IMR-90 (cell line): Measurements from ENCODE around the gene TSEN34. TPM values are rescaled to one million over a fixed set of nuclear protein-coding genes. Genes with fewer than 3 reads are reported as not detected.

Experiments used
- ATAC-seq: fragments of 200-7000 bp; cut with Tn5 transposase; 2 replicates; pipeline ENCODE4 v1.9.1; 2020; ENCODE audit warnings: low read depth, mild to moderate bottlenecking, moderate library complexity
- BruUV-seq: library from RNA; stranded (reverse); fragments of 400-500 nt; replicated peaks from 2 replicates; lab custom pipeline; 2021; lab: Mats Ljungman, UMichigan
- CTCF ChIA-PET: fragments of 300-600 bp; formaldehyde crosslinking; extraction: SDS; loops from one replicate; lab custom pipeline; 2021; ENCODE audit warnings: antibody characterized with exemption; lab: Yijun Ruan, JAX
- POLR2A ChIA-PET: fragments of 300-600 bp; sonication (Branson Sonifier 250); formaldehyde crosslinking; loops from one replicate; lab custom pipeline; 2022; ENCODE audit warnings: antibody characterized with exemption; ENCODE audit not compliant: unreplicated experiment; lab: Charles Lee
- DNase-seq: peaks from one replicate; pipeline ENCODE4 v3.0.0; 2013
- H2AFZ ChIP-seq: replicated peaks from 2 replicates; pipeline ENCODE3; 2013; ENCODE audit warnings: low read length, mild to moderate bottlenecking; ENCODE audit not compliant: poor library complexity
- H2AK5ac ChIP-seq: 2 replicates; pipeline ENCODE4 v1.6.1; 2013; ENCODE audit warnings: low read depth, low read length, inconsistent platforms
- H2AK9ac ChIP-seq: replicated peaks from 2 replicates; pipeline ENCODE3; 2013; ENCODE audit warnings: mild to moderate bottlenecking, low read depth, low read length, moderate library complexity; ENCODE audit not compliant: poor library complexity
- H2BK120ac ChIP-seq: 2 replicates; pipeline ENCODE4 v1.6.1; 2013; ENCODE audit warnings: low read depth, low read length, inconsistent platforms
- H2BK15ac ChIP-seq: 3 replicates; pipeline ENCODE4 v1.6.1; 2013; ENCODE audit warnings: low read depth, low read length, inconsistent platforms
- H2BK20ac ChIP-seq: 2 replicates; pipeline ENCODE4 v1.6.1; 2013; ENCODE audit warnings: low read depth, mild to moderate bottlenecking, inconsistent platforms, low read length, moderate library complexity
- H2BK5ac ChIP-seq: 2 replicates; pipeline ENCODE4 v1.6.1; 2013; ENCODE audit warnings: mild to moderate bottlenecking, low read depth, low read length, inconsistent platforms; ENCODE audit not compliant: poor library complexity, severe bottlenecking
- H3K14ac ChIP-seq: replicated peaks from 2 replicates; pipeline ENCODE4 v1.6.1; 2013; ENCODE audit warnings: low read depth, low read length, inconsistent platforms
- H3K18ac ChIP-seq: 2 replicates; pipeline ENCODE4 v1.6.1; 2013; ENCODE audit warnings: low read depth, low read length, control low read depth
- H3K23ac ChIP-seq: 2 replicates; pipeline ENCODE4 v1.6.1; 2013; ENCODE audit warnings: low read depth, low read length, inconsistent platforms
- H3K27ac ChIP-seq: 2 replicates; pipeline ENCODE4 v1.5.1; 2013; ENCODE audit warnings: mild to moderate bottlenecking, control low read depth, low read length; ENCODE audit not compliant: insufficient read depth
- H3K27me3 ChIP-seq: 2 replicates; pipeline ENCODE4 v1.6.1; 2013; ENCODE audit warnings: low read length; ENCODE audit not compliant: control insufficient read depth, insufficient read depth
- H3K36me3 ChIP-seq: 2 replicates; pipeline ENCODE4 v1.6.1; 2013; ENCODE audit warnings: low read length, mixed read lengths; ENCODE audit not compliant: control insufficient read depth, insufficient read depth
- H3K4ac ChIP-seq: 2 replicates; pipeline ENCODE4 v1.6.1; 2013; ENCODE audit warnings: low read depth, low read length, inconsistent platforms
- H3K4me1 ChIP-seq: 2 replicates; pipeline ENCODE4 v1.6.1; 2013; ENCODE audit warnings: low read length, mixed read lengths; ENCODE audit not compliant: control insufficient read depth, insufficient read depth
- H3K4me2 ChIP-seq: 2 replicates; pipeline ENCODE4 v1.6.1; 2013; ENCODE audit warnings: low read depth, mild to moderate bottlenecking, control low read depth, low read length, moderate library complexity
- H3K4me3 ChIP-seq: 2 replicates; pipeline ENCODE4 v1.5.1; 2013; ENCODE audit warnings: low read depth, mild to moderate bottlenecking, control low read depth, low read length, moderate library complexity; ENCODE audit not compliant: insufficient read depth
- H3K56ac ChIP-seq: 2 replicates; pipeline ENCODE4 v1.6.1; 2013; ENCODE audit warnings: low read length, inconsistent platforms; ENCODE audit not compliant: insufficient read depth; ENCODE audit errors: extremely low read depth
- H3K79me1 ChIP-seq, 2 experiments: 2 replicates each; pipeline ENCODE4 v1.6.1; 2013; ENCODE audit warnings: low read length in 2 of 2, inconsistent platforms in 1 of 2, low read depth in 1 of 2
- H3K9ac ChIP-seq: 2 replicates; pipeline ENCODE4 v1.6.1; 2013; ENCODE audit warnings: low read depth, low read length, control low read depth
- H3K9me1 ChIP-seq: 2 replicates; pipeline ENCODE4 v1.6.1; 2013; ENCODE audit warnings: low read length, inconsistent platforms; ENCODE audit not compliant: insufficient read depth
- H3K9me3 ChIP-seq: 2 replicates; pipeline ENCODE4 v1.6.1; 2013; ENCODE audit warnings: low read length; ENCODE audit not compliant: control insufficient read depth, insufficient read depth
- H4K20me1 ChIP-seq: 2 replicates; pipeline ENCODE4 v1.6.1; 2013; ENCODE audit warnings: low read length, inconsistent platforms; ENCODE audit not compliant: insufficient read depth
- H4K5ac ChIP-seq: 2 replicates; pipeline ENCODE4 v1.6.1; 2013; ENCODE audit warnings: mild to moderate bottlenecking, low read depth, low read length, control low read depth
- H4K8ac ChIP-seq, 2 experiments: 2 replicates each; pipeline ENCODE4 v1.6.1; 2013; ENCODE audit warnings: low read depth in 2 of 2, low read length in 2 of 2, control low read depth in 1 of 2, inconsistent platforms in 1 of 2
- H4K91ac ChIP-seq: 2 replicates; pipeline ENCODE4 v1.6.1; 2013; ENCODE audit warnings: low read depth, low read length, inconsistent platforms; ENCODE audit not compliant: insufficient read depth
- BHLHE40 ChIP-seq: fragments of 150-350 bp; IDR thresholded peaks from 2 replicates; pipeline ENCODE4 v1.6.1; 2016; ENCODE audit warnings: mild to moderate bottlenecking, low read depth, low read length
- CEBPB ChIP-seq: IDR thresholded peaks from 2 replicates; pipeline ENCODE4 v1.6.1; 2012; ENCODE audit warnings: low read depth, low read length, improper control_type of control experiment
- CHD1 ChIP-seq: IDR thresholded peaks from 2 replicates; pipeline ENCODE4 v1.6.1; 2012; ENCODE audit warnings: low read depth, low read length, improper control_type of control experiment
- FOS ChIP-seq: fragments of 150-350 bp; IDR thresholded peaks from 2 replicates; pipeline ENCODE4 v1.6.1; 2016; ENCODE audit warnings: low read depth, low read length
- MAFK ChIP-seq: IDR thresholded peaks from 2 replicates; pipeline ENCODE4 v1.6.1; 2012; ENCODE audit warnings: low read depth, low read length, improper control_type of control experiment
- MAZ ChIP-seq: IDR thresholded peaks from 2 replicates; pipeline ENCODE4 v1.6.1; 2012; ENCODE audit warnings: low read depth, mild to moderate bottlenecking, low read length, improper control_type of control experiment, moderate library complexity, borderline replicate concordance
- MXI1 ChIP-seq: IDR thresholded peaks from 2 replicates; pipeline ENCODE4 v1.6.1; 2012; ENCODE audit warnings: low read depth, mild to moderate bottlenecking, low read length, moderate library complexity, borderline replicate concordance
- NFE2L2 ChIP-seq: fragments of 150-350 bp; IDR thresholded peaks from 2 replicates; pipeline ENCODE4 v1.6.1; 2016; ENCODE audit warnings: low read depth, mild to moderate bottlenecking, low read length
- POLR2A ChIP-seq: IDR thresholded peaks from 2 replicates; pipeline ENCODE4 v1.6.1; 2012; ENCODE audit warnings: mild to moderate bottlenecking, low read depth, low read length
- RAD21 ChIP-seq: IDR thresholded peaks from 2 replicates; pipeline ENCODE4 v1.6.1; 2012; ENCODE audit warnings: low read length, improper control_type of control experiment
- RCOR1 ChIP-seq: IDR thresholded peaks from 2 replicates; pipeline ENCODE4 v1.6.1; 2012; ENCODE audit warnings: mild to moderate bottlenecking, low read length, improper control_type of control experiment; ENCODE audit not compliant: insufficient replicate concordance
- RFX5 ChIP-seq: IDR thresholded peaks from 2 replicates; pipeline ENCODE4 v1.8.0; 2012; ENCODE audit warnings: low read depth, mild to moderate bottlenecking, low read length, moderate library complexity
- SMC3 ChIP-seq: fragments of 150-350 bp; IDR thresholded peaks from 2 replicates; pipeline ENCODE4 v1.6.1; 2016; ENCODE audit warnings: low read depth, mild to moderate bottlenecking, antibody characterized with exemption, low read length, moderate library complexity
- WGBS, 2 experiments: methylation state at CpG; one replicate each; pipeline versions ENCODE4 v1.1.5 to v1.1.7; 2013; ENCODE audit warnings: missing lambda C conversion rate in 2 of 2; ENCODE audit not compliant: insufficient read length in 1 of 2; ENCODE audit errors: extremely low coverage in 2 of 2; 5-methylcytosine and 5-hydroxymethylcytosine counted together
- dilution Hi-C: fragments of 300-500 bp; cut with HindIII; formaldehyde crosslinking; loops from one replicate; pipeline ENCODE4 v1.14.3; 2018; ENCODE audit warnings: low sequenced_read_pairs; ENCODE audit not compliant: unreplicated experiment
- in situ Hi-C: fragments of 300-500 bp; cut with MboI; formaldehyde crosslinking; loops from 3 replicates; pipeline ENCODE4 v1.14.3; 2019; ENCODE audit warnings: low sequenced_read_pairs, inconsistent platforms, mixed read lengths
- intact Hi-C: fragments of 100-400 bp; cut with micrococcal nuclease; formaldehyde crosslinking; loops from 2 replicates; pipeline ENCODE4 v1.10.0; 2022
- polyA plus RNA-seq, 3 experiments: library from polyadenylated mRNA; depleted of rRNA; stranded (reverse); fragments of >200 nt; gene quantifications; 2 replicates each; pipeline ENCODE4 v1.2.3, GENCODE V29; 2012; ENCODE audit warnings: low replicate concordance in 1 of 3
- total RNA-seq: library from RNA; depleted of rRNA; stranded (reverse); fragments of >200 nt; gene quantifications from 2 replicates; pipeline ENCODE4 v1.2.3, GENCODE V29; 2012
- TF ChIP-seq, protein P1 (sequence below): fragments of 150-350 bp; IDR thresholded peaks from 2 replicates; pipeline ENCODE4 v1.6.1; 2017; ENCODE audit warnings: mild to moderate bottlenecking, antibody characterized with exemption, low read length, low read depth
- TF ChIP-seq, protein P2 (sequence below): conservative IDR thresholded peaks from 2 replicates; pipeline ENCODE4 v1.5.1; 2012; ENCODE audit warnings: mild to moderate bottlenecking, low read depth, low read length, improper control_type of control experiment
- TF ChIP-seq, protein P3 (sequence below): fragments of 150-350 bp; IDR thresholded peaks from 2 replicates; pipeline ENCODE4 v1.6.1; 2016; ENCODE audit warnings: low read depth, mild to moderate bottlenecking, low read length, moderate library complexity, borderline replicate concordance

TSEN34 gene
- total and polyA plus RNA-seq, 2 of the 4 experiments (the other 2 are of a cell fraction) = 32.1 to 69.4 TPM

DNA sequence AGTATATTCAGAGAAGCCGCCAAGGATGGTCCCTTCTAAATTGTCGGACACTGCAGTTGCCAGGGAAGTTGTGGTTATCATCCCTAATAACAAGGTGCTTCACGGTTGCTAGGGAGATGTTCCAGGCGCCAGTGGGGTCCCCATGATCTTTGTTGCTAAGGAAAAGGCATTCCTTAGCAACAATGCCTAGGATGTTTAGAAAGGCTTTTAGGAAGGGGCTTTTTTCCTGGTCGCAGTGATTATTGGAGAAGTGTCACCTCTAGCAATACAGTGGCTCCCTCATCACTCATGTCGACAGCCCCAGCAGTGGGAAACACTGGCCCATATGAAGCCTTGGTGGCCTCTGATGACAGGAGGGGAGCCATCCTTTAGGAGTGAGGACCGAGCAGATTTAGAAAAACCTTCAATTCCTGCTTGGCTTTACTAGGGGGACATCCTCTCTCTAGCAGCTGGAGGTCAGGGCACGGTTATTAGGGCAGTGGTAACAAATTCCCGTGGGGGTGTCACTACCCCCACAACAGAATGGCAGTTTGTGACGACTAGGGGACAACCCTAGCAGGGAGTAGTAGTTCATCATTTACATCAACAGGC lies 11.8 kb upstream of the TSEN34 start:
- in situ Hi-C loops (no loop called here), intact Hi-C loops (no loop called here), dilution Hi-C loops (no loop called here)
- DNase-seq (no peak), ATAC-seq (no peak)
- no peak overlapping the region for H2BK120ac ChIP-seq
- no peak overlapping the region for H3K56ac ChIP-seq
- no peak overlapping the region for H3K4me2 ChIP-seq
- H2AK5ac ChIP-seq = no peak overlapping the region
- H3K9ac ChIP-seq = no peak overlapping the region
- H2BK5ac ChIP-seq = no peak overlapping the region
- no peaks in the 10 kb centered on the region for H3K9me3 ChIP-seq
- no peaks in the 10 kb centered on the region for H3K9me1 ChIP-seq
- no peak overlapping the region for H4K8ac ChIP-seq
- no peak overlapping the region for H3K4me3 ChIP-seq
- H3K4ac ChIP-seq = no peak overlapping the region
- ChIA-PET POLR2A (no interaction called here), CTCF (interaction anchor here (1.1 kb wide), 1 partner anchor 8 kb away, joined by 3 read pairs; no protein-coding TSS in a partner anchor)
- TF ChIP-seq CHD1 (no peak), BHLHE40 (no peak), RCOR1 (no peak), POLR2A (no peak), RFX5 (no peak), FOS (no peak), RAD21 (no peak), NFE2L2 (no peak), MAFK (no peak), MAZ (no peak), MXI1 (no peak), SMC3 (no peak), CEBPB (no peak)
- TF ChIP-seq, protein P1, sequence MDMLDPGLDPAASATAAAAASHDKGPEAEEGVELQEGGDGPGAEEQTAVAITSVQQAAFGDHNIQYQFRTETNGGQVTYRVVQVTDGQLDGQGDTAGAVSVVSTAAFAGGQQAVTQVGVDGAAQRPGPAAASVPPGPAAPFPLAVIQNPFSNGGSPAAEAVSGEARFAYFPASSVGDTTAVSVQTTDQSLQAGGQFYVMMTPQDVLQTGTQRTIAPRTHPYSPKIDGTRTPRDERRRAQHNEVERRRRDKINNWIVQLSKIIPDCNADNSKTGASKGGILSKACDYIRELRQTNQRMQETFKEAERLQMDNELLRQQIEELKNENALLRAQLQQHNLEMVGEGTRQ = no peak
- TF ChIP-seq, protein P2, sequence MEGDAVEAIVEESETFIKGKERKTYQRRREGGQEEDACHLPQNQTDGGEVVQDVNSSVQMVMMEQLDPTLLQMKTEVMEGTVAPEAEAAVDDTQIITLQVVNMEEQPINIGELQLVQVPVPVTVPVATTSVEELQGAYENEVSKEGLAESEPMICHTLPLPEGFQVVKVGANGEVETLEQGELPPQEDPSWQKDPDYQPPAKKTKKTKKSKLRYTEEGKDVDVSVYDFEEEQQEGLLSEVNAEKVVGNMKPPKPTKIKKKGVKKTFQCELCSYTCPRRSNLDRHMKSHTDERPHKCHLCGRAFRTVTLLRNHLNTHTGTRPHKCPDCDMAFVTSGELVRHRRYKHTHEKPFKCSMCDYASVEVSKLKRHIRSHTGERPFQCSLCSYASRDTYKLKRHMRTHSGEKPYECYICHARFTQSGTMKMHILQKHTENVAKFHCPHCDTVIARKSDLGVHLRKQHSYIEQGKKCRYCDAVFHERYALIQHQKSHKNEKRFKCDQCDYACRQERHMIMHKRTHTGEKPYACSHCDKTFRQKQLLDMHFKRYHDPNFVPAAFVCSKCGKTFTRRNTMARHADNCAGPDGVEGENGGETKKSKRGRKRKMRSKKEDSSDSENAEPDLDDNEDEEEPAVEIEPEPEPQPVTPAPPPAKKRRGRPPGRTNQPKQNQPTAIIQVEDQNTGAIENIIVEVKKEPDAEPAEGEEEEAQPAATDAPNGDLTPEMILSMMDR = no peak
- TF ChIP-seq, protein P3, sequence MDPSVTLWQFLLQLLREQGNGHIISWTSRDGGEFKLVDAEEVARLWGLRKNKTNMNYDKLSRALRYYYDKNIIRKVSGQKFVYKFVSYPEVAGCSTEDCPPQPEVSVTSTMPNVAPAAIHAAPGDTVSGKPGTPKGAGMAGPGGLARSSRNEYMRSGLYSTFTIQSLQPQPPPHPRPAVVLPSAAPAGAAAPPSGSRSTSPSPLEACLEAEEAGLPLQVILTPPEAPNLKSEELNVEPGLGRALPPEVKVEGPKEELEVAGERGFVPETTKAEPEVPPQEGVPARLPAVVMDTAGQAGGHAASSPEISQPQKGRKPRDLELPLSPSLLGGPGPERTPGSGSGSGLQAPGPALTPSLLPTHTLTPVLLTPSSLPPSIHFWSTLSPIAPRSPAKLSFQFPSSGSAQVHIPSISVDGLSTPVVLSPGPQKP = no peak
- H3K79me1 ChIP-seq = peaks cover 4 to 16% of the 10 kb centered on the region in 2 experiments; a peak in 3 of 4 replicates
- no peak overlapping the region for H4K5ac ChIP-seq
- no peaks in the 10 kb centered on the region for H3K4me1 ChIP-seq
- no peak overlapping the region for H2AK9ac ChIP-seq
- H3K14ac ChIP-seq = no peak overlapping the region
- no peaks in the 10 kb centered on the region for H3K27me3 ChIP-seq
- H3K36me3 ChIP-seq = peaks cover 47% of the 10 kb centered on the region
- no TSS peak for BruUV-seq
- H2BK20ac ChIP-seq = no peak overlapping the region
- no peak overlapping the region for H3K27ac ChIP-seq
- H4K91ac ChIP-seq = no peak overlapping the region
- no peak overlapping the region for H2AFZ ChIP-seq
- WGBS, 2 experiments = 93% methylated on average over 3 of the region's 10 CpGs; no CpG with 5 or more reads in 1 of the 2 experiments
- peaks cover 9% of the 10 kb centered on the region for H4K20me1 ChIP-seq
- no peak overlapping the region for H3K23ac ChIP-seq
- H2BK15ac ChIP-seq = no peak overlapping the region
- no peak overlapping the region for H3K18ac ChIP-seq
